Activated CD4-positive, alpha-beta T cell treated with anti-CD3 and anti-CD28 coated beads, Interleukin-2, amount 10 ng/mL, durations not matched to agents 24 days and 14 days (primary cell): ENCODE data around the gene TEDC2. TPM values are rescaled to one million over a fixed set of nuclear protein-coding genes. Genes with fewer than 3 reads are reported as not detected.

Experiments used
- DNase-seq: peaks from one replicate; pipeline ENCODE4 v3.0.0; 2022
- H3K27ac Mint-ChIP-seq: one replicate; pipeline ENCODE4 v1.8.0; 2022; ENCODE audit warnings: mild to moderate bottlenecking, mixed read lengths
- H3K27me3 Mint-ChIP-seq: one replicate; pipeline ENCODE4 v1.8.0; 2022; ENCODE audit warnings: mixed read lengths
- H3K36me3 Mint-ChIP-seq: one replicate; pipeline ENCODE4 v1.8.0; 2022; ENCODE audit warnings: low read depth, mild to moderate bottlenecking, mixed read lengths
- H3K4me1 Mint-ChIP-seq: one replicate; pipeline ENCODE4 v1.8.0; 2021; ENCODE audit warnings: mixed read lengths
- H3K4me3 Mint-ChIP-seq: one replicate; pipeline ENCODE4 v1.8.0; 2022; ENCODE audit warnings: mild to moderate bottlenecking, moderate library complexity, mixed read lengths
- H3K9me3 Mint-ChIP-seq: one replicate; pipeline ENCODE4 v1.8.0; 2021; ENCODE audit warnings: mixed read lengths
- intact Hi-C: fragments of 100-400 bp; cut with micrococcal nuclease; formaldehyde crosslinking; loops from one replicate; pipeline ENCODE4 v1.15.1; 2023
- total RNA-seq: library from RNA; stranded (reverse); gene quantifications from 2 replicates; pipeline ENCODE4 v1.2.3, GENCODE V29; 2022

TEDC2 gene, protein sequence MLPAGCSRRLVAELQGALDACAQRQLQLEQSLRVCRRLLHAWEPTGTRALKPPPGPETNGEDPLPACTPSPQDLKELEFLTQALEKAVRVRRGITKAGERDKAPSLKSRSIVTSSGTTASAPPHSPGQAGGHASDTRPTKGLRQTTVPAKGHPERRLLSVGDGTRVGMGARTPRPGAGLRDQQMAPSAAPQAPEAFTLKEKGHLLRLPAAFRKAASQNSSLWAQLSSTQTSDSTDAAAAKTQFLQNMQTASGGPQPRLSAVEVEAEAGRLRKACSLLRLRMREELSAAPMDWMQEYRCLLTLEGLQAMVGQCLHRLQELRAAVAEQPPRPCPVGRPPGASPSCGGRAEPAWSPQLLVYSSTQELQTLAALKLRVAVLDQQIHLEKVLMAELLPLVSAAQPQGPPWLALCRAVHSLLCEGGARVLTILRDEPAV
- 40.7 and 41.7 TPM in 2 replicates for total RNA-seq

DNA sequence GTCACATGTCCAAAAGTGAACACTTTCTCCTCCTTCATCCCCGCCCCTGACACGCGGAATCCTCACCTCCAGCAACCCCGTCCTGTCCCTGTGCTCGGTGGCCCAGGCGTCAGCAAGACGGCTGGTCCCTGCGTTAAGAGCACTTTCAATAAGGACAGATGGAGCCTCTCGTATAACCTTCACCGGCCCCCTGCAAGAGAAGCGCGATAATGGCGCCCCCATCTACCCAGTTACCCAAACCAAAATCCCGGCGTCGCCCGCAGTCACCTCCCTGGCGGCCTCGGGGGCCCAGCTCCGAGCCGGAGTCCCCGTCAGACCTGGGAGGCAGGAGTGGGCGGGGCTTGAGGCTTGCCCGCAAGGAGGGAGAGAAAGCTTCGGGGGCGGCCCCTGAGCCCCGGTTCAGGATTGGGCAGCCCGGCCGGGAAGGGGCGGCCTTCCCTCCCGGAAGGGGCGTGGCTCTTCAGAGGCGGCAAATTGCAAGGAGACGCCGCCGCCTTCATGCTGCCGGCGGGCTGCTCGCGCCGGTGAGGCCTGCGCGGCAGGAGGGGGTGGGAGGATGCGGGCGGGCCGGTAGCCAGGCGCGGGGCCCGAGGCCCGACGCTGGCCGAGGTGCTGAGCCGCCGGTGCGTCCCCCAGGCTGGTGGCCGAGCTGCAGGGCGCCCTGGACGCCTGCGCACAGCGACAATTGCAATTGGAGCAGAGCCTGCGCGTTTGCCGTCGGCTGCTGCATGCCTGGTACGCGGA, at the start of gene TEDC2:
Gene TEDC2, plus strand, starts transcription at position 463 of the 744 bp plus-strand sequence. Its CDS starts 36 bp downstream, at position 499.
- intact Hi-C loops = loop anchor here (1.0 kb wide), 1 partner anchor 15 kb away; the partner anchor contains the start of gene TBC1D24
- Mint-ChIP-seq H3K9me3 (no peaks in the 10 kb centered on the region), H3K27me3 (no peaks in the 10 kb centered on the region), H3K27ac (peak within 1 kb of the TSS; percentile 91), H3K4me1 (peaks cover 4% of the 10 kb centered on the region), H3K4me3 (peak within 1 kb of the TSS; percentile 89), H3K36me3 (peaks cover 22% of the 10 kb centered on the region)
- DNase-seq = peak; percentile 99

DNA sequence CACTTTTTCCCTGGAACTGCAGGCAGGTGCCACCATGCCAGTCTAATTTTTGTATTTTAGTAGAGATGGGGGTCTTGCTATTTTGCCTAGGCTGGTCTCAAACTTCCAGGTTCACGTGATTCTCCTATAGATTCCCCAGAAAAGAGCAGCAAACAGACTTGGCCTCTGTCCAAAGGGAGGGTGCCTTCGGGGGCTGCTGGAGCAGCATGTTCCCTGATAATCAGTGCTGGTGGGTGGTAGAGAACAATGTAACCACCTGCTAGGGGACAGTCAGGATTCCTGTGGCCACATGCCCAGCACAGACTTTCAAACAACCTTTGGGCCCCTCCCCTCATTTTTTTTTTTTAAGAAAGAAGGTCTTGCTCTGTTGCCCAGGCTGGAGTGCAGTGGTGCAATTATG, 44.8 kb upstream of the TEDC2 start:
- no peak overlapping the region for H3K4me3 Mint-ChIP-seq

DNA sequence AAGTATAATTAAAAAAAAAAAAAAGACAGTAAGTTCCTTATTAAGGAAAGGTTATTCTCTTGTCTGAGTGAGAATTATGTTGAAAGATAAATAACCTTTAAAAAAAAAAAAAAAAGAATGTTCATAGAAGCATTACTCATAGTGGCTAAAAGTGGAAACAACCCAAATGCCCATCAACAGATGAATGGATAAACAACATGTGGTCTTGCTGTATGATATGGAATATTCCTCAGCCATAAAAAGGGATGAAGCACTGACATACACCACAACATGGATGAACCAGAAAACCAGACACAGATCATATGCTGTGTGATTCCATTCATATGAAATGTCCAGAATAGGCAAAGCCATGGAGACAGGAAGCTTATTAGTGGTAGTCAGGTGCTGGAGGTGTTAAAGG, 39.9 kb upstream of the TEDC2 start:
- Mint-ChIP-seq H3K27ac (no peak overlapping the region), H3K4me1 (peaks cover 2% of the 10 kb centered on the region)
- intact Hi-C loops = loop anchor here (10.0 kb wide), 1 partner anchor 225 kb away; the partner anchor contains the start of gene CASKIN1

More for the DNA sequence above, 44.8 kb upstream of the TEDC2 start:
- peaks cover 21% of the 10 kb centered on the region for H3K27me3 Mint-ChIP-seq
- intact Hi-C loops = no loop called here
- no peaks in the 10 kb centered on the region for H3K4me1 Mint-ChIP-seq
- no peaks in the 10 kb centered on the region for H3K9me3 Mint-ChIP-seq
- H3K27ac Mint-ChIP-seq = no peak overlapping the region
- DNase-seq = no peak
- H3K36me3 Mint-ChIP-seq = no peaks in the 10 kb centered on the region

DNA sequence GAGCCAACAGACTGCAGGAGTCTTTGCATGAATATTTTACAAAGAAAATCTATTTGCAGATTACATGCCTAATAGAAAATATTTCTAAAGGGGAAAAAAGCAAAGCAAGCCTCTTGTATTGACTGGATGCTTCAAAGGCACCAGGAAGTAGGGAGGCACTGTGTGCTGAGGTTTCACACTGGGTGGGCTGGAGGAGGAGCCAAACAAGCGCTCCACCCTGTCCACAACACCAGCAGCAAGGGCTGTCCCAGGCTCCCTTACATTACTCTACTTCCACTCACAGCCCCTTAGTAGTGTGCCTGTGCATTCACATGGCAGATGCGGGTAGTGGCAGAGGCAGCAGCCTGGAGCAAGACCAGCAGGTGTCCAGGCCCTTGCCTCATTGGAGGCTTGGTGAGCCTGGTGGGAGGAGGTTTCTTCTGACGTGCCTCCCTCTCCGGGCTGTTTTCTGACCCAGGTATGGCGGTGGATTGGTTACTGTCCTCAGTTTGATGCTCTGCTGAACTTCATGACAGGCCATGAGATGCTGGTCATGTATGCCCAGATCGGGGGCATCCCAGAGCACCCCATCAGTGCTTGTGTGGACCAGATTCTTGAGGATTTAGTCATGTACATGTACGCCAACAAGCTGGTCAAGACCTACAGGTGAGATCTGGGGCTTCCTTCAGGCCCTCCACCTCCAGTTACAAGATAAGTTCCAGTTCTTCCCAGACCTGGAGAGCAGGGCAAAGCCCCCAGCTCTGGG, 37.6 kb upstream of the TEDC2 start:
- intact Hi-C loops = loop anchor here (2.0 to 10.0 kb wide), 2 partner anchors 81 to 227 kb away; partner anchors contain the start of genes ABCA3 and CASKIN1
- Mint-ChIP-seq H3K27ac (no peak overlapping the region), H3K4me3 (no peak overlapping the region), H3K4me1 (peaks cover 6% of the 10 kb centered on the region), H3K9me3 (no peaks in the 10 kb centered on the region), H3K36me3 (no peaks in the 10 kb centered on the region), H3K27me3 (peaks cover 6% of the 10 kb centered on the region)
- DNase-seq = no peak

More for the DNA sequence above, 39.9 kb upstream of the TEDC2 start:
- Mint-ChIP-seq H3K9me3 (no peaks in the 10 kb centered on the region), H3K36me3 (no peaks in the 10 kb centered on the region), H3K27me3 (peaks cover 10% of the 10 kb centered on the region), H3K4me3 (no peak overlapping the region)
- DNase-seq = no peak

DNA sequence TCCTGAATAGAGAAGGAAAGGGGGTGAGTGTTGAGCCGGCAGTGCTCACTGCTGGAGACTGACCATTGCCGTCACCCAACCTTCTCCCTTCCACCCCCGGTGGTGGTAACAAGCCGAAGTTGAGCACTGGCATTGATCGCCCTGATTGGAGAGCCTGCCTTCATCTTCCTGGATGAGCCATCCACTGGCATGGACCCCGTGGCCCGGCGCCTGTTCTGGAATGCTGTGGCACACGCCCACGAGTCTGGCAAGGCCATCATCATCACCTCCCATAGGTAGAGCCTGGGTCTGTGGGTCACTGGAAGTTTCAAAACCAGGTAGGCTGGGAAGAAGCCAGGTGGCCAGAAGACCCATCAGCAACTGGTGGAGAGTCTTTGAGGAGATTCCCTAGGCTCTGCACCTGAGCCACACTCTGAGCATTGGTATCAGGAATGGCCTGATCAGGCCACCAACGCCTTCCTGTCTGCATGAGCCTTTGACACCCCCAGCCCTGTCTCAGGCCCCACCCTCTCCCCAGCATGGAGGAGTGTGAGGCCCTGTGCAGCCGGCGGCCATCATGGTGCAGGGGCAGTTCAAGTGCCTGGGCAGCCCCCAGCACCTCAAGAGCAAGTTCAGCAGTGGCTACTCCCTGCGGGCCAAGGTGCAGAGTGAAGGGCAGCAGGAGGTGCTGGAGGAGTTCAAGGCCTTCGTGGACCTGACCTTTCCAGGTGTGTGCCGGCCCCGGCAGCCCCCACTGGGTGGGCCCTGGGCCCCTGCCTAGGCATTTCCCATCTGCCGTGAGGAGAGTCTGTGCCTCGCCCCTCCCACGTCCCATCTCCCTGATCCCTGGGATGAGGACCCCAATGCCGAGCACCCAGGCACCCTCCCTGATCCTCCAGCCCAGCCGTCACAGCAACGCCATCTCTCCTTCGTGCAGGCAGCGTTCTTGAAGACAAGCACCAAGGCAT, 35.6 kb upstream of the TEDC2 start:
- H3K4me1 Mint-ChIP-seq = peaks cover 16% of the 10 kb centered on the region
- no peaks in the 10 kb centered on the region for H3K36me3 Mint-ChIP-seq
- intact Hi-C loops = loop anchor here (5.0 to 10.0 kb wide), 2 partner anchors 48 to 230 kb away; partner anchors contain the start of genes CASKIN1 and NTN3
- H3K27ac Mint-ChIP-seq = no peak overlapping the region
- peaks cover 6% of the 10 kb centered on the region for H3K27me3 Mint-ChIP-seq
- no peak for DNase-seq
- H3K4me3 Mint-ChIP-seq = no peak overlapping the region
- no peaks in the 10 kb centered on the region for H3K9me3 Mint-ChIP-seq

DNA sequence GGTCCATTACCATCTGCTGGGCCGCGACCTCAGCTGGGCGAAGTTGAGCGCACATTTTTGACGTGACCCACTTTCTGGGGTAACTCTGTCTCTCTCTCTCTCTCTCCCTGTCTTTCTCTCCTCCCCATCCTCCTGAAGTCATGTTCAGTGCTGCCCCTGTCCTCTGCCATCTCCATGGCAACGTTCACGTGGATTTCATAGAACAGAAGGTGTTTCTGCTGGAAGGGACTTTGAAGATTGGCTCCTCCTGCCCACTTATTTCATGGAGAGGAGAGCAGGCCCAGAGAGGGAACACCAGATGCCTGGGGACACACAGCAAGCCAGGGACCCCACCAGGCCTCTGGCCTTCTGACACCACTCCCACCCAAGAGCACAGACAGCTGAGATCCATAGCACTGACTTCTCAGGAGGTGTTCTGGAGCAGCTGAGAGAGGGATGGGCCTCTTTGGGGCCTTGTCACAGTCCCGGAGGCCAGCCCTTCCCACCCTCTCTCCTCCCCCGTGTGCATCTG, 34.8 kb upstream of the TEDC2 start:
- Mint-ChIP-seq H3K27ac (no peak overlapping the region), H3K9me3 (no peaks in the 10 kb centered on the region), H3K4me3 (no peak overlapping the region), H3K27me3 (peaks cover 6% of the 10 kb centered on the region), H3K4me1 (peaks cover 19% of the 10 kb centered on the region), H3K36me3 (peaks cover 2% of the 10 kb centered on the region)
- intact Hi-C loops = loop anchor here (5.0 to 10.0 kb wide), 2 partner anchors 47 to 230 kb away; partner anchors contain the start of genes CASKIN1 and NTN3
- no peak for DNase-seq

DNA sequence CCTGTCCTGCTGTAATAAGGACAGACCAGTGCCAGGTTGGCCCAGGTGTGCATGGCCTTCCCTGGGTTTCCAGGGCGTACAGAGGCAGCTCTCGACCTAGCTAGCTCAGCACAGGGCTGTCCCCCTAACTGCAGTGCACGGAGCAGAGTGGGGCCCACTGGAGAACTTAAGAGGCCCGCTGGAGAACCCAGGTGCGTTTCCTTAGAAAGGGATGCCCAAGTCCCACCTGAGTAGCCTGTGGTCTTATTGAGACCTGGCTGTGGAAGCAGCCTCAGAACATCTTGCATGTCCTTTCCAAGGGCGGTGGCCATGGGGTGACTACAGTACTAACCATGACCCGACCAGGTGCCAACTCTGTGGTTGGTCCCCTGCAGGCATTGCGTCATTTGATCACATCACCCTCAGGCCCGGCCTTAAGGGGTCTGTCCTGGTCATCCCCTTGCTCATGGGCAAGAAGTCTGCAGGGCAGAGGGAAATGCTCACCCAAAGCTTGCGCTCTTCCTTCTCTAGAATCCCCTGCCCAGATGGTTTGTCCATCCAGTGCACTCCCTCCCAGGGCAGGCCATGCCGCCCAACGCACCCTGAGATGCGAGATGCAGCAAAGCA, 34.0 kb upstream of the TEDC2 start:
- peaks cover 28% of the 10 kb centered on the region for H3K4me1 Mint-ChIP-seq
- H3K9me3 Mint-ChIP-seq = no peaks in the 10 kb centered on the region
- intact Hi-C loops = loop anchor here (5.0 to 10.0 kb wide), 2 partner anchors 46 to 231 kb away; partner anchors contain the start of genes CASKIN1 and NTN3
- peaks cover 3% of the 10 kb centered on the region for H3K27me3 Mint-ChIP-seq
- H3K4me3 Mint-ChIP-seq = no peak overlapping the region
- H3K27ac Mint-ChIP-seq = no peak overlapping the region
- H3K36me3 Mint-ChIP-seq = peaks cover 9% of the 10 kb centered on the region
- no peak for DNase-seq

DNA sequence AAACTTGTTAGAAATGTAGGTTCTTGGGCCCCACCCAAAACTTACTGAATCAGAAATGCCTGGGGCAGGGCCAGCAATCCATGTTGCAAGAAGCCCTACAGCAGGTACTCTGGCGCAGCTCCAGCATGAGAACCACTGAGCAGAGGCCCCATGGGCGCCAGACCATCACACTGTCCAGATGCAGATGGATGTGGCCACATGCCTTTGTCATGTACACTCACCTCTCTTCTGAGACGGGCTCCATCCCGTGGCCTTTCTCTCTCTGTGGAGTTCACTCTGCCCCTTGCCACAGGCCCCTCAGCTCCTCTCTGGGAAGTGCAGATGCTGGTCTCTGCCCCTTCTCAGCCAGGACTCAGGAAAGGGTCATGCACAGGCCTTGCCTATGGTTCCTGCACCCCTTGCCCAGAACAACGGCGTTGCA, 33.0 kb upstream of the TEDC2 start:
- intact Hi-C loops = loop anchor here (5.0 to 10.0 kb wide), 2 partner anchors 45 to 232 kb away; partner anchors contain the start of genes CASKIN1 and NTN3
- H3K4me3 Mint-ChIP-seq = no peak overlapping the region
- peaks cover 28% of the 10 kb centered on the region for H3K4me1 Mint-ChIP-seq
- H3K9me3 Mint-ChIP-seq = no peaks in the 10 kb centered on the region
- no peak overlapping the region for H3K27ac Mint-ChIP-seq
- no peaks in the 10 kb centered on the region for H3K27me3 Mint-ChIP-seq
- peaks cover 11% of the 10 kb centered on the region for H3K36me3 Mint-ChIP-seq
- DNase-seq = no peak

DNA sequence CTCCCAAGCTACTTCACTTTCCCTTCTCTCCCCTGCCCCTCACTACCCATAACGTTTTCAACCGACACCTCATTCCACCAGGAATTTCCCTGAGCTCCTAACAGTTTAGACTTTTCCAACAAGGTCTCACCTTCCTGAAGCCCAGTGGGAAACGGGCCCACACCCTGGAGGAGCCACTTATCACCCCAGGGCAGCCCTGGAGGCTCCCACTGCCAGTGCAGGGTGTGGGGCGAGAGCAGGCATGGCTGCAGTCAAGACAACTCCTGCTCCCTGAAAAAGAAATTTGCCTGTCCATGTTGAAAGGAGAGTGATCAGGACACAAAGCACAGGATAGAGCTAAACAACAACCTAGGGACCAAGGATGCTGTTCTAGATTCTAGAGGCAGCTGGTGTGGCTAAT, 32.4 kb upstream of the TEDC2 start:
- Mint-ChIP-seq H3K36me3 (peaks cover 13% of the 10 kb centered on the region), H3K4me3 (peak overlapping the region; percentile 91), H3K4me1 (peaks cover 28% of the 10 kb centered on the region), H3K27ac (peak overlapping the region; percentile 38), H3K27me3 (no peaks in the 10 kb centered on the region), H3K9me3 (no peaks in the 10 kb centered on the region)
- no peak for DNase-seq
- intact Hi-C loops = loop anchor here (5.0 to 10.0 kb wide), 2 partner anchors 45 to 233 kb away; partner anchors contain the start of genes CASKIN1 and NTN3

DNA sequence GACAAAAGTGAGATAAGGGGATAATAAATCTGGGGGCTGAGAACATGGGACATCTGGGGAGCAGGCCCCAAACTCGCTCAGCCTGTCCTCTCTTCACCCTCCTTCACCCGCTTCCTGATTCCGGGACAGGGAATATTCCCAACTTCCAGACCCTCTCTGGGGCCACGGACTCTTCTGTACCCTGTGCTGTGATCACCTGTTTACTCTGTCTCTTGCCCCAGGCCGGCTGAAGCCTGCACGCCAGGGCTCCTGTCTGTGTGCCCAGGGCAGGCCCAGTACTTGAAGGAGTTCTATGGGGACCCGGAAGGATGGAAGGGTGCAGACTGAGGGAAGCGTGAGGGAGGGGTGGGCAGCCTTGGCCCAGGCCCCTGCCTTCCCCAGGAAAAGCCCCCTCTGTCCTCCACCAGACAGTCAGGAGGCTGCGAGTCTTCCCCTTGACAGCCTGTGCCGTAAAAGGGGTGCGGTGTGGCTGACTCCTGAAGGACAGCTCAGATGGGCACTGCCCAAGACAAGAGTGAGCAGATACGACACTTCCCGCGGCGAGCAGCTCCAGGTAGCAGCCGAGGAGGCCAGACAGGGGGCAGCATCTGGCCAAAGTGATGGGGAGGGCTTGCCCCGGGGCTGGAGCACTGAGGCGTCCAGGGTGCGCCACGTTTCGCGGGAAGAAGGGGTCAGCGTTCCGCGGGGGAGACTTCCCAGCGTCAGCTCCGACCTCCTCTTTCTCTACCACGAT, 31.7 kb upstream of the TEDC2 start:
- peak; percentile 76 for DNase-seq
- Mint-ChIP-seq H3K4me3 (peak overlapping the region; percentile 91), H3K9me3 (no peaks in the 10 kb centered on the region), H3K27me3 (no peaks in the 10 kb centered on the region), H3K4me1 (peaks cover 31% of the 10 kb centered on the region), H3K27ac (peak overlapping the region; percentile 57), H3K36me3 (peaks cover 19% of the 10 kb centered on the region)
- intact Hi-C loops = loop anchor here (2.0 to 10.0 kb wide), 3 partner anchors 44 to 233 kb away; partner anchors contain the start of genes CASKIN1, NTN3 and RNPS1

DNA sequence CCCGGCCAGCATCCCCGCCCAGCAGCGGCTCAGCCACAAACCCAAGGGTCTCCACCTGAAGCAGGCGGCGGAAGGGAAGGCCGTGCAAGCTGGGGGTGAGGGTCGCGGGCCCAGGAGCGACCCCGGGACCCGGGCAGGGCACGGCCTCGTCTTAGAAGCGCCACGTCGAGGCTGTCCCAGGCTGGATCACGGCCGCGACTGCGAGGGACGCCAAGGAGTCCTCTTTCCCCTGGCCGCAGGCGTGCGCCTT, 31.2 kb upstream of the TEDC2 start:
- Mint-ChIP-seq H3K4me1 (peaks cover 30% of the 10 kb centered on the region), H3K27me3 (no peaks in the 10 kb centered on the region), H3K36me3 (peaks cover 23% of the 10 kb centered on the region), H3K27ac (peak overlapping the region; percentile 57), H3K9me3 (no peaks in the 10 kb centered on the region), H3K4me3 (peak overlapping the region; percentile 91)
- intact Hi-C loops = loop anchor here (1.0 to 10.0 kb wide), 4 partner anchors 44 to 234 kb away; partner anchors contain the start of genes CASKIN1, E4F1, NTN3 and RNPS1
- DNase-seq = no peak
